PC-9 (cell line): ENCODE data around the gene SLC2A6. TPM values are rescaled to one million over a fixed set of nuclear protein-coding genes. Genes with fewer than 3 reads are reported as not detected.

ENCODE experiments used
- BruUV-seq: library from RNA; stranded (reverse); fragments of 400-500 nt; replicated peaks from 2 replicates; lab custom pipeline; 2021; lab: Mats Ljungman, UMichigan
- CTCF ChIA-PET: fragments of 300-600 bp; sonication (Branson Sonifier 250); formaldehyde crosslinking; loops from one replicate; lab custom pipeline; 2022; ENCODE audit warnings: antibody characterized with exemption; lab: Charles Lee
- POLR2A ChIA-PET: fragments of 300-600 bp; sonication (Branson Sonifier 250); formaldehyde crosslinking; loops from one replicate; lab custom pipeline; 2022; ENCODE audit warnings: antibody characterized with exemption; ENCODE audit not compliant: unreplicated experiment; lab: Charles Lee
- DNase-seq, 2 experiments: peaks; one replicate each; pipeline versions ENCODE4 v3.0.0 to v3.0.0-alpha.2; 2015 to 2022; ENCODE audit warnings: mixed read lengths in 1 of 2
- H2AFZ ChIP-seq: fragments of 200-600 bp; sonication (generic); 2 replicates; pipeline ENCODE4 v1.8.1; 2017; ENCODE audit warnings: antibody characterized with exemption
- H3F3A ChIP-seq: fragments of 200-600 bp; sonication (generic); 2 replicates; pipeline ENCODE4 v1.8.1; 2017; ENCODE audit warnings: antibody characterized with exemption, mild to moderate bottlenecking, low read depth; ENCODE audit not compliant: insufficient read depth
- H3K27ac ChIP-seq: fragments of 200-600 bp; sonication (generic); 2 replicates; pipeline ENCODE4 v1.6.1; 2016; ENCODE audit warnings: mixed run types
- H3K27me3 ChIP-seq: fragments of 200-600 bp; sonication (generic); 2 replicates; pipeline ENCODE4 v1.6.1; 2016; ENCODE audit warnings: low read depth, mixed run types; ENCODE audit not compliant: insufficient read depth
- H3K36me3 ChIP-seq: fragments of 200-600 bp; sonication (generic); 2 replicates; pipeline ENCODE4 v1.6.1; 2016; ENCODE audit warnings: low read depth, mixed run types
- H3K4me1 ChIP-seq: fragments of 200-600 bp; sonication (generic); replicated peaks from 2 replicates; pipeline ENCODE4 v1.6.1; 2016; ENCODE audit warnings: mixed run types; ENCODE audit not compliant: insufficient read depth
- H3K4me2 ChIP-seq: fragments of 200-600 bp; sonication (generic); 2 replicates; pipeline ENCODE4 v1.6.1; 2017; ENCODE audit warnings: mixed run types
- H3K4me3 ChIP-seq: fragments of 200-600 bp; sonication (generic); 2 replicates; pipeline ENCODE4 v1.6.1; 2016; ENCODE audit warnings: mixed run types
- H3K79me2 ChIP-seq: fragments of 200-600 bp; sonication (generic); 2 replicates; pipeline ENCODE4 v1.6.1; 2017; ENCODE audit warnings: low read depth, mixed run types
- H3K9me2 ChIP-seq: fragments of 200-600 bp; sonication (generic); 2 replicates; pipeline ENCODE4 v1.8.1; 2017; ENCODE audit warnings: mild to moderate bottlenecking; ENCODE audit not compliant: insufficient read depth
- H3K9me3 ChIP-seq: fragments of 200-600 bp; sonication (generic); 2 replicates; pipeline ENCODE4 v1.8.1; 2016; ENCODE audit warnings: low read depth; ENCODE audit not compliant: insufficient read depth
- H4K20me1 ChIP-seq: fragments of 200-600 bp; sonication (generic); 2 replicates; pipeline ENCODE4 v1.8.1; 2017; ENCODE audit not compliant: insufficient read depth
- EZH2 ChIP-seq: fragments of 200-600 bp; sonication (generic); IDR thresholded peaks from 2 replicates; pipeline ENCODE4 v1.8.0; 2017; ENCODE audit warnings: antibody characterized with exemption, low read depth
- intact Hi-C: fragments of 100-400 bp; cut with micrococcal nuclease; formaldehyde crosslinking; loops from one replicate; pipeline ENCODE4 v1.10.0; 2022; ENCODE audit not compliant: unreplicated experiment
- total RNA-seq: library from RNA; stranded (reverse); gene quantifications from 2 replicates; pipeline ENCODE4 v1.2.3, GENCODE V29; 2021
- TF ChIP-seq, protein P1 (sequence below): fragments of 200-600 bp; sonication (generic); conservative IDR thresholded peaks from 2 replicates; pipeline ENCODE4 v1.6.1; 2017; ENCODE audit warnings: mixed run types, antibody characterized with exemption, mild to moderate bottlenecking, moderate library complexity

The SLC2A6 gene
- total RNA-seq, 1 experiment from 2014 or later, result 13.1 TPM

DNA sequence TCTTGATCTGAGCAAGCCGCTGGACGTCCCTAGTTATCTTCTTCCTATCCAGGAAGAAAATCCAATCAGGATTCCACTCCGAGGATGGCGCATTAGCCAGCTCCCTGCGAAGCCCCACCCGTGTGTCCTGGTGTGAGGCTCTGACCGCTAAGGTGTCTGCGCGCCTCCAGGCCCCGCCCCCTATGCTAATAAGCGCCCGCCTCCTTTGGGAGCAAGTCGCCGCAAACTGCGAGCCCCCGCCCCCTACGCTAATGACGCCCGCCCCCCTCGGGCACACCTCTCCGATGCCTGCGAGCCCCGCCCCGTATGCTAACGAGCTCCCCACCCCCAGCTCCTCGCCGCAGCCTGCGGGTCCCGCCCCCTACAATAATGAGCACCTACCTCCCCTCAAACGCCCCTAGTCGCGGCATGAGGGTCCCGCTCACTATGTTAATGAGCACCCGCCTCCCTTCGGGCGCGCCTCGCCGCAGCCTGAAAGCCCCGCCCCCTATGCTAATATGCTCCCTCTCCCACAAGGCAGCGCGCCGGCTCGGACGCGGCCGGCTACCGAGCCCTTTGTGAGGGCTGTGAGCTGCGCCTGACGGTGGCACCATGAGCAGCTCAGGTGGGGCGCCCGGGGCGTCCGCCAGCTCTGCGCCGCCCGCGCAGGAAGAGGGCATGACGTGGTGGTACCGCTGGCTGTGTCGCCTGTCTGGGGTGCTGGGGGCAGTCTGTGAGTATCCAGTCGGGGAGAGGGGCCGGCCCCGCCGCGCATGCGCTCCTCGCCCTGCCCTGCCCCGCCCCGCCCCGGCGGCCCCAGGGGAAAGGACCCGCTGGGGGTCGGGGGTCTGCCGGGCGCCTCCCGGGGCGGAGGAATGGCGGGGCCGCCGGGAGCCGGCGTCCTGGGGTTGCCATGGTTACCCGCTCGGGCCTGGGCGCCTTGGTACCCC, 19.2 kb downstream of the SLC2A6 start, which contains the start of gene CACFD1:
CACFD1 (plus strand) TSS at position 503 of the 929 bp plus-strand sequence; CDS start at position 592, 89 bp downstream.
- Histone ChIP-seq H2AFZ (peak within 1 kb of the TSS; percentile 91), H3K4me3 (peak within 1 kb of the TSS; percentile 61), H3K27me3 (no peaks in the 10 kb centered on the region), H3K9me2 (no peaks in the 10 kb centered on the region), H3K79me2 (peaks cover 14% of the 10 kb centered on the region; the same call in 1 of the 2 replicates), H3K9me3 (no peaks in the 10 kb centered on the region), H3F3A (peaks cover 12% of the 10 kb centered on the region; the same call in 1 of the 2 replicates), H3K4me2 (peak within 1 kb of the TSS; percentile 83), H3K4me1 (peaks cover 13% of the 10 kb centered on the region), H3K27ac (peak within 1 kb of the TSS; percentile 67), H4K20me1 (no peaks in the 10 kb centered on the region; the same call in 1 of the 2 replicates), H3K36me3 (no peaks in the 10 kb centered on the region)
- BruUV-seq, result no TSS peak
- POLR2A ChIA-PET, result interaction anchor here (0.5 to 1.2 kb wide), 19 partner anchors 10 to 579 kb away, joined by 3 to 28 read pairs (median 7); partner anchors contain the start of genes BRD3OS and GTF3C5
- intact Hi-C loops, result no loop called here
- peak; percentile 87 to 98 for DNase-seq
- CTCF ChIA-PET, result interaction anchor here (0.5 to 1.2 kb wide), 5 partner anchors 27 to 752 kb away, joined by 4 to 8 read pairs (median 5); no protein-coding TSS in a partner anchor
- no peak for TF ChIP-seq EZH2
- TF ChIP-seq, protein P1, sequence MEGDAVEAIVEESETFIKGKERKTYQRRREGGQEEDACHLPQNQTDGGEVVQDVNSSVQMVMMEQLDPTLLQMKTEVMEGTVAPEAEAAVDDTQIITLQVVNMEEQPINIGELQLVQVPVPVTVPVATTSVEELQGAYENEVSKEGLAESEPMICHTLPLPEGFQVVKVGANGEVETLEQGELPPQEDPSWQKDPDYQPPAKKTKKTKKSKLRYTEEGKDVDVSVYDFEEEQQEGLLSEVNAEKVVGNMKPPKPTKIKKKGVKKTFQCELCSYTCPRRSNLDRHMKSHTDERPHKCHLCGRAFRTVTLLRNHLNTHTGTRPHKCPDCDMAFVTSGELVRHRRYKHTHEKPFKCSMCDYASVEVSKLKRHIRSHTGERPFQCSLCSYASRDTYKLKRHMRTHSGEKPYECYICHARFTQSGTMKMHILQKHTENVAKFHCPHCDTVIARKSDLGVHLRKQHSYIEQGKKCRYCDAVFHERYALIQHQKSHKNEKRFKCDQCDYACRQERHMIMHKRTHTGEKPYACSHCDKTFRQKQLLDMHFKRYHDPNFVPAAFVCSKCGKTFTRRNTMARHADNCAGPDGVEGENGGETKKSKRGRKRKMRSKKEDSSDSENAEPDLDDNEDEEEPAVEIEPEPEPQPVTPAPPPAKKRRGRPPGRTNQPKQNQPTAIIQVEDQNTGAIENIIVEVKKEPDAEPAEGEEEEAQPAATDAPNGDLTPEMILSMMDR, result no peak

DNA sequence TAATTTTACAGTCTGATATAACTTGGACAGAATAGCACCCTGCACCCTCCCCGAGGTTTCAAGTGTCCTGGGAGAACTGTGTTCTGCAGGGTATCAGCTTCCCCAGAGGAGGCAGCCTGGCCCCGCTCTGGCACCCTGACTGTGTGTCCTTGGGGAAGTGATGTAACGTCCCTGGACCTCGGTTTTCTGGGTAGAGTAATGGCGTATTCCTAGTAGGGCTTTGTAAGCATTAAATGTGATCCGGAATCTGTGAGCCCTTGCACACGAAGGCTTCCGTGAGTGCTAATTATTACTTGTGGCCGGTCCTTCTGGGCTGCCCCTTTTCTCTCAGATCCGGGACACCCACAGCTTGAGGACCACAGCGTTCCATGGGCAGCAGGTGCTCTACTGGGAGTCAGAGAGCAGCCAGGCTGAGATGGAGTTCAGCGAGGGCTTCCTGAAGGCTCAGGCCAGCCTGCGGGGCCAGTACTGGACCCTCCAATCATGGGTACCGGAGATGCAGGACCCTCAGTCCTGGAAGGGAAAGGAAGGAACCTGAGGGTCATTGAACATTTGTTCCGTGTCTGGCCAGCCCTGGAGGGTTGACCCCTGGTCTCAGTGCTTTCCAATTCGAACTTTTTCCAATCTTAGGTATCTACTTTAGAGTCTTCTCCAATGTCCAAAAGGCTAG, 20.1 kb downstream of the SLC2A6 start:
- POLR2A ChIA-PET, result interaction anchor here (0.5 to 1.2 kb wide), 15 partner anchors 9 to 580 kb away, joined by 3 to 28 read pairs (median 9); partner anchors contain the start of genes BRD3OS and GTF3C5
- BruUV-seq, result TSS peak; percentile 93
- intact Hi-C loops, result no loop called here
- Histone ChIP-seq H3K4me1 (peaks cover 13% of the 10 kb centered on the region), H3F3A (peaks cover 12% of the 10 kb centered on the region; the same call in 1 of the 2 replicates), H3K27me3 (no peaks in the 10 kb centered on the region), H2AFZ (peak overlapping the region; percentile 61; the same call in 1 of the 2 replicates), H3K9me3 (no peaks in the 10 kb centered on the region), H3K4me2 (peak overlapping the region; percentile 83), H4K20me1 (no peaks in the 10 kb centered on the region; the same call in 1 of the 2 replicates), H3K79me2 (peaks cover 14% of the 10 kb centered on the region; the same call in 1 of the 2 replicates), H3K36me3 (no peaks in the 10 kb centered on the region), H3K9me2 (no peaks in the 10 kb centered on the region), H3K27ac (no peak overlapping the region), H3K4me3 (peak overlapping the region; percentile 61; the same call in 1 of the 2 replicates)
- DNase-seq, result no peak
- TF ChIP-seq EZH2, result no peak
- CTCF ChIA-PET, result interaction anchor here (0.5 to 1.2 kb wide), 2 partner anchors 28 to 273 kb away, joined by 5 to 6 read pairs; no protein-coding TSS in a partner anchor

DNA sequence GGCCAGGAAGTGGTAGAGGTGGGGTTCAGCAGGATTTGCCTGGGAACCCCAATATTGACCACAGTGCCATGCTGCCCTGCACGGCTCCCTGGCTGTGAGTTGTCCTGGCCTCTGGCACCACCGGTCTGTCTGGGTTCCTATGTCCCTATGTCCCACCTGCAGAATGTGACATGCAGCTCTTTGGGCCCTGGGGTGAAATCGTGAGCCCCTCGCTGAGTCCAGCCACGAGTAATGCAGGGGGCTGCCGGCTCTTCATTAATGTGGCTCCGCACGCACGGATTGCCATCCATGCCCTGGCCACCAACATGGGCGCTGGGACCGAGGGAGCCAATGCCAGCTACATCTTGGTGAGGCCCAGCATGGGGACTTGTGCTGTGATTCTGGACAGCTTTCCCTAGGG, 21.2 kb downstream of the SLC2A6 start:
- Histone ChIP-seq H3K79me2 (peaks cover 14% of the 10 kb centered on the region; the same call in 1 of the 2 replicates), H2AFZ (no peak overlapping the region), H3F3A (peaks cover 12% of the 10 kb centered on the region; the same call in 1 of the 2 replicates), H3K9me3 (no peaks in the 10 kb centered on the region), H3K27me3 (no peaks in the 10 kb centered on the region), H4K20me1 (no peaks in the 10 kb centered on the region; the same call in 1 of the 2 replicates), H3K4me3 (no peak overlapping the region), H3K4me2 (no peak overlapping the region), H3K9me2 (no peaks in the 10 kb centered on the region), H3K4me1 (peaks cover 13% of the 10 kb centered on the region), H3K36me3 (no peaks in the 10 kb centered on the region), H3K27ac (no peak overlapping the region)
- TF ChIP-seq, protein P1, result no peak
- no peak for TF ChIP-seq EZH2
- POLR2A ChIA-PET, result interaction anchor here (0.6 kb wide), 1 partner anchor 8 kb away, joined by 7 read pairs; no protein-coding TSS in a partner anchor
- intact Hi-C loops, result no loop called here
- DNase-seq, result no peak
- CTCF ChIA-PET, result no interaction called here
- no TSS peak for BruUV-seq
